Endothelial cell of umbilical vein (primary cell): ENCODE results near the gene SLC7A8.

ENCODE experiments used
- EZH2 ChIP-seq: IDR thresholded peaks from 2 replicates; pipeline ENCODE4 v1.6.1; 2012; ENCODE audit warnings: borderline replicate concordance, low read depth, mild to moderate bottlenecking, moderate library complexity, low read length, inconsistent platforms; ENCODE audit not compliant: severe bottlenecking
- FOS ChIP-seq: IDR thresholded peaks from 2 replicates; pipeline ENCODE4 v1.6.1; 2011; ENCODE audit warnings: mild to moderate bottlenecking, low read length, moderate library complexity, borderline replicate concordance; ENCODE audit not compliant: insufficient read depth
- JUN ChIP-seq: IDR thresholded peaks from 2 replicates; pipeline ENCODE4 v1.6.1; 2011; ENCODE audit warnings: borderline replicate concordance, low read depth; ENCODE audit not compliant: insufficient read length, insufficient read depth
- MYC ChIP-seq: IDR thresholded peaks from one replicate; pipeline ENCODE4 v1.6.1; 2011; ENCODE audit warnings: mild to moderate bottlenecking, low read depth, low read length
- POLR2A ChIP-seq: IDR thresholded peaks from 2 replicates; pipeline ENCODE4 v1.6.1; 2012; ENCODE audit warnings: low read depth, mild to moderate bottlenecking, control low read depth, low read length
- POLR2AphosphoS5 ChIP-seq: IDR thresholded peaks from 2 replicates; pipeline ENCODE4 v1.6.1; 2012; ENCODE audit warnings: low read depth, mild to moderate bottlenecking, control low read depth, low read length, moderate library complexity; ENCODE audit not compliant: insufficient read depth
- TF ChIP-seq, protein P1 (sequence below), 2 donors: IDR thresholded peaks; 1 replicate in 1 of 2; 2 replicates in 1 of 2; pipeline ENCODE4 v1.5.1; 2011; ENCODE audit warnings: low read length in 2 of 2, mild to moderate bottlenecking in 2 of 2, moderate library complexity in 2 of 2, control low read depth in 1 of 2, inconsistent platforms in 1 of 2, low read depth in 1 of 2; ENCODE audit not compliant: insufficient read depth in 1 of 2; ENCODE audit errors: extremely low read depth in 1 of 2
- TF ChIP-seq, protein P2 (sequence below): IDR thresholded peaks from 2 replicates; pipeline ENCODE4 v1.6.1; 2011; ENCODE audit not compliant: insufficient read depth, insufficient read length

DNA sequence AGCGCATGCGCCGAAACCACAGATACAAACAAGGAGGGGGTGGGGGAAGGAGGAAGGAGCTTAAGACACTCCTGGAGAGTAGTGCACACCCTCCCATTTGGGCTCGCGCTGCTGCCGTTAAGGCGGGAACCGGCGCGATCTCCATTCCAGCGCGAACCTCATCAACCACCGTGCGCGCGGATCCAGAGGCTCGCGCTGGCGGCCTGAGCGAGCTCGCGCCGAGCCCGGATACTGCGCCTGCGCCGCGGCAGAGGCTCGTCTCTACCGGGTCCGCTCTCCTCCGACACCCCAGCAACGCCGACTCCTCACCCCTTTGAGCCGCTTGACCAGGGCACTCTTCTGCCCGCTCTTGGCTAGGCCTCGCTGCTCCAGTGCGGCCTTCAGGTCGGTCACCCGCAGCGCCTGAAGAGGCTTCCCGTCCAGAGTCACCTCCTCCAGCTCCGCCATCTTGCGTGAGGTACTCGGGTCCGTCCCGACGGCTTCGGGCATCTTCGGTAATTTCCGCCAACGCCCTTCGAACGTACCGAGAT lies 88.7 kb downstream of the SLC7A8 start, which contains the start of gene ACIN1:
- TF ChIP-seq, protein P1, sequence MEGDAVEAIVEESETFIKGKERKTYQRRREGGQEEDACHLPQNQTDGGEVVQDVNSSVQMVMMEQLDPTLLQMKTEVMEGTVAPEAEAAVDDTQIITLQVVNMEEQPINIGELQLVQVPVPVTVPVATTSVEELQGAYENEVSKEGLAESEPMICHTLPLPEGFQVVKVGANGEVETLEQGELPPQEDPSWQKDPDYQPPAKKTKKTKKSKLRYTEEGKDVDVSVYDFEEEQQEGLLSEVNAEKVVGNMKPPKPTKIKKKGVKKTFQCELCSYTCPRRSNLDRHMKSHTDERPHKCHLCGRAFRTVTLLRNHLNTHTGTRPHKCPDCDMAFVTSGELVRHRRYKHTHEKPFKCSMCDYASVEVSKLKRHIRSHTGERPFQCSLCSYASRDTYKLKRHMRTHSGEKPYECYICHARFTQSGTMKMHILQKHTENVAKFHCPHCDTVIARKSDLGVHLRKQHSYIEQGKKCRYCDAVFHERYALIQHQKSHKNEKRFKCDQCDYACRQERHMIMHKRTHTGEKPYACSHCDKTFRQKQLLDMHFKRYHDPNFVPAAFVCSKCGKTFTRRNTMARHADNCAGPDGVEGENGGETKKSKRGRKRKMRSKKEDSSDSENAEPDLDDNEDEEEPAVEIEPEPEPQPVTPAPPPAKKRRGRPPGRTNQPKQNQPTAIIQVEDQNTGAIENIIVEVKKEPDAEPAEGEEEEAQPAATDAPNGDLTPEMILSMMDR (IDR thresholded peaks at IDR 0.05; ENCODE audit: extremely low read depth in 1 of 2, insufficient read depth in 1 of 2, low read depth in 1 of 2, low read length in 2 of 2) = no peak
- TF ChIP-seq POLR2AphosphoS5 (no peak), POLR2A (peak; percentile 56), FOS (no peak), EZH2 (no peak), MYC (no peak), JUN (no peak)
- TF ChIP-seq, protein P2, sequence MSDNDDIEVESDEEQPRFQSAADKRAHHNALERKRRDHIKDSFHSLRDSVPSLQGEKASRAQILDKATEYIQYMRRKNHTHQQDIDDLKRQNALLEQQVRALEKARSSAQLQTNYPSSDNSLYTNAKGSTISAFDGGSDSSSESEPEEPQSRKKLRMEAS = no peak
